ENCODE measurements around the gene ZSWIM7.

Gene ZSWIM7

DNA sequence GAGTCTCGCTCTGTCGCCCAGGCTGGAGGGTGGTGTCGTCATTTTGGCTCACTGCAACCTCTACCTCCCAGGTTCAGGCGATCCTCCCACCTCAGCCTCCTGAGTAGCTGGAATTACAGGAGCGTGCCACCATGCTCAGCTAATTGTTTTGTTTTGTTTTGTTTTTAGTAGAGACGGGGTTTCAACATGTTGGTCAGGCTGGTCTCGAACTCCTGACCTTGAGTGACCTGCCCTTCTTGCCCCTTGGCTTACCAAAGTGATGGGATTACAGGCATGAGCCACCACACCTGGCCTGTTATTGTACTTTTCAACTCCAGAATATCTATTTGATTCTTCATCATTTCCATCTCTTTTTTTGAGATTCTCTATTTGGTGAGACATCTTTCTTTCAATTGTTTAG is 63.6 kb downstream of the ZSWIM7 start:
- no peak for DNase-seq (ENCODE audit: low read depth in 1 of 2, low spot score in 1 of 2)

DNA sequence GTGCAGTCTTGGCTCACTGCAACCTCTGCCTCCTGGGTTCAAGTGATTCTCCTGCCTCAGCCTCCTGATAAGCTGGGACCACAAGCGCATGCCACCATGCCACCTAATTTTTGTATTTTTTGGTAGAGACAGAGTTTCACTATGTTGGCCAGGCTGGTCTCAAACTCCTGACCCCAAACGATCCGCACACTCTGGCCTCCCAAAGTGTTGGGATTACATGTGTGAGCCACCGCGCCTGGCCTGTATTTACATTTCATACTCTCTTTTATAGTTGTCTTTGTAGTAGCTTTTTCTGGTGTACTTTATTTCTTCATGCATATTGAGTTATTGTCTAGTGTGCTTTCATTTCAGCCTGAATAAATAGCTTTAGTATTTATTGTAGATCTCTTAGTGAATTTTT is 64.6 kb downstream of the ZSWIM7 start:
- no peak for DNase-seq (ENCODE audit: low read depth in 1 of 2, low spot score in 1 of 2)

DNA sequence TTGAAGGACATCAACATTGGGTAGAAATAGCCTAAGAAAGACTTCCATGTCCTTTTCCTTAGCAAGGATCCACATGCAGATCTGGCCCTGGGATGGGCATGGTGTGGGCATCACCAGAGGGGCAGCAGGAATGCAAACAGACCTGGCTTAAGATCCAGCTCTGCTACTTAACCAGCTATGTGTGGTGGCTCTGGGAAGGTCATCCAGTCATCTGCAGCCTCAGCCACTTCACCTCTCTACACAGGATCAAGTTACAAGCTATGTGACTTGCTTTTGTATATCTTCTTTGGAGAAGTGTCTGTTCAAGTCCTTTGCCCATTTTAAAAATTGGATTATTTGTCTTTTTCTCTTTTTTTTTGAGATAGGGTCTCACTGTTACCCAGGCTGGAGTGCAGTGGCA is 68.1 kb downstream of the ZSWIM7 start:
- DNase-seq (ENCODE audit: low read depth in 1 of 2, low spot score in 1 of 2): no peak

DNA sequence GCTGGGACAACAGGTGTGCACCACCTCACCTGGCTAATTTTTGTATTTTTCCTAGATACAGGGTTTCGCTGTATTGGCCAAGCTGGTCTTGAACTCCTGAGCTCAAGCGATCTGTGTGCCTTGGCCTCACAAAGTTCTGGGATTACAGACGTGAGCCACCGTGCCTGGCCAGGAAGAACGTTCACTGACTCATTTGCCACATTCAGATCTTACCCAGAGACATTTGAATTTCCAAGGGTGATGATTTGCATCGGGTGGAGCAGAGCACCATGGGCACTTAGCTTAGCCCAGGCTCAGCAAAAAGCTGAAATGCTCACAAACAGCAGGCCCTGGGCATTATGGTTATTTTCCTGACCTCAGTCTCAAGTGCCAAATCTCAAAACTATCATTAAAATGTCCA is 69.1 kb downstream of the ZSWIM7 start:
- no peak for DNase-seq (ENCODE audit: low read depth in 1 of 2, low spot score in 1 of 2)

DNA sequence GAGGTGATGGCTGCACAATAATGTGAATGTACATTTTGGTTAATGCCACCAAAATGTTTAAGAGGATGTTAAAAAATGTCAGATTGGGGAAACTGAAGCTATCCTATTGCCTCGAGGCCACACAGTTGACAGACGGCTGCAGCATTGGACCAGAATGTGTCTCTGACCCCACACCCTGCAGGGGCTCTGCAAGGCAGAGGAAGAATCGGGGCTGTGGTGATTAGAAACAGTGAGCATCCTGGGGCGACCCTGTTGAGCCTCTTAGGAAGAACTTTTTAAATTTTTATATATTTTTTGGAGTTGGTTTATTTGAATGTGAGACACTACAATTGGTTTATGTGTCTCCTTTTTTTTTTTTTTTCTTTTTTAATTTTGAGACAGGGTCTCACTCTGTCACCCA is 69.6 kb downstream of the ZSWIM7 start:
- DNase-seq (ENCODE audit: low read depth in 1 of 2, low spot score in 1 of 2): no peak

DNA sequence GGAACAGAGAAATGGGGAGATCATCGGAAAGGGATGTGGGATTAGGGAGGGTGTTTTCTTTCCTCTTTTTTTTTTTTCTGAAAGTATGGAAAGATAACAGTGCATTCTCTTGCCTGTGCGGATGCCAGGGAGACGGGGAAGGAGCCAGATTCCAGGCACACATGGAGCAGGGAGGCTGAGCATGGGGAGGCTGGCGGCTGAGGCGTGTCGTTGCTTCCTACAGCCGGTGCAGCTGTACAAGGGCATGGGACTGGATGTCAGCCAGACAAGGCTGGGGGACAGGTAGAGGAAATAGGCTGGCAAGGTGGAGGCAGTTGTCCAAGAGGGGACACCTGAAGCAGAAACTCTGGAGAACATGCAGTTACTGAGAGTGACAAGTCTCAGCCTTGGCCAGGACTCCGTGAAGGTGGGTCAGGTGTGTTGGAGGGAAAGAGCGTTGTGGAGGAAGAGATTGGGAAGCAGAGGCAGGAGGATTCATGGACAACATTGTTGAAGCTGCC is 71.2 kb downstream of the ZSWIM7 start:
- no peak for DNase-seq (ENCODE audit: low read depth in 1 of 2, low spot score in 1 of 2)
